ENCODE measurements around the gene STARD10. TPM values are rescaled to one million over a fixed set of nuclear protein-coding genes. Genes with fewer than 3 reads are reported as not detected.

STARD10 gene
- total and polyA plus RNA-seq, 9 of the 15 experiments (the other 6 are each of a cell fraction or from before 2014, with no cell fraction given): 0.15 to 52.9 (median 32.3) TPM

DNA sequence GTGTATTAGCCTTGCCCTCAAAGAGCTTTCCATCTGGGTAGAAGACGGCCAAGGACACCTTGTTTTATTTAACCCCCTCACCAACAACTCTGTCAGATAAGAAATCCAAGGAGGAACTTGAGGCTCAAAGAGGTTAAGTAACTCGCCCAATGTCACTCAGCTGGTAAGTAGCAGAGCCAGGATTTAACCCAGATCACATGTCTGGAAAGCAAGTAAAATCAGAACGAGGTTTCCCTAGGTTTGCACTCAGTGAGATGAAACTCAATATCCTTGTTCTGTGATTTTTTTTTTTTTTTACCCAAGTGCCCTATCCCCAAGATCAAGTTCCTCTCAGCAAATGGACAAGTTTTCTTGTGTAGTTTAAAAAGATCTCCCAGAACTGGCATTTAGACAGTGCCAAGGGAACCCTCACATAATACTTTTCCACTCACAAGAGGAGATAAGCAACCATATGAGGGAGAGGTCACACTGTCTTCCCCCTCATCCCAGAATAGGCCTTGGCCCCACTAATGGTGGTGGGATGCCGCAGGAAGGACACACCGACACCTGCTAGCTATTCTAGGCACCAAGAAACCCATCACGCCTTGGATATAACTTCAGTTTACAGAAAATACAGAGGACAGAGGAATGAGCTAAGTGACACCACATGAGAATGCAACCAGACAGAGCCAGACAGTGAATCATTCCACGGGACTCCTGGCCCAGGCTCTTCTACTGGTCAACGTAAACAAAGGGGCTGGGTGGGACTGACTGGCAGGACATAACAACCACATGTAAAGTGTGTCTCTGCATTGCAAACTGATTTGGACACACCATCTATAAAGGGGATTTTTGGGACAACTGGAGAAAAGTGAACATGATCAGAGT, 33.1 kb downstream of the STARD10 start:
- in situ Hi-C loops (cut with MboI): no loop called here

More for the DNA sequence above, 33.1 kb downstream of the STARD10 start:
- H3K4me1 ChIP-seq (replicated peaks in 1 of 2; ENCODE audit: control insufficient read depth in 2 of 2, insufficient read depth in 2 of 2, low read length in 2 of 2): peaks cover 19 to 30% of the 10 kb centered on the region in 2 experiments
- no peak overlapping the region for H2AFZ ChIP-seq (ENCODE audit: low read depth, low read length)
- no peaks in the 10 kb centered on the region for H4K20me1 ChIP-seq (replicated peaks; ENCODE audit: control insufficient read depth, insufficient read depth, low read length)
- CTCF ChIA-PET (ENCODE audit: low intra/inter-chr PET ratio): no interaction called here
- H3K9ac ChIP-seq (ENCODE audit: insufficient read depth in 1 of 2, low read depth in 2 of 2, low read length in 2 of 2): no peak overlapping the region
- intact Hi-C loops (cut with micrococcal nuclease): no loop called here
- H3K27ac ChIP-seq (ENCODE audit: extremely low read depth, low read depth, low read length): no peak overlapping the region
- WGBS (ENCODE audit: insufficient coverage, low coverage, missing lambda C conversion rate): 79% methylated on average over 8 of the region's 8 CpGs
- TF ChIP-seq MCM2 (IDR thresholded peaks at IDR 0.05; ENCODE audit: low read depth): no peak
- TF ChIP-seq TBP (optimal IDR thresholded peaks at IDR 0.05; ENCODE audit: low read depth, low read length): no peak
- TF ChIP-seq CBX2 (IDR thresholded peaks at IDR 0.05; ENCODE audit: insufficient read depth, low read length, poor library complexity, severe bottlenecking): no peak
- TF ChIP-seq RBM15 (IDR thresholded peaks at IDR 0.05; ENCODE audit: insufficient read depth, low read length): no peak
- TF ChIP-seq MIER1 (IDR thresholded peaks at IDR 0.05; ENCODE audit: low read depth): no peak
- no peak for TF ChIP-seq DNMT1 (IDR thresholded peaks at IDR 0.05)
- no peak for TF ChIP-seq BRD9 (IDR thresholded peaks at IDR 0.05; ENCODE audit: low read depth, partially characterized antibody)
- TF ChIP-seq, protein P1, sequence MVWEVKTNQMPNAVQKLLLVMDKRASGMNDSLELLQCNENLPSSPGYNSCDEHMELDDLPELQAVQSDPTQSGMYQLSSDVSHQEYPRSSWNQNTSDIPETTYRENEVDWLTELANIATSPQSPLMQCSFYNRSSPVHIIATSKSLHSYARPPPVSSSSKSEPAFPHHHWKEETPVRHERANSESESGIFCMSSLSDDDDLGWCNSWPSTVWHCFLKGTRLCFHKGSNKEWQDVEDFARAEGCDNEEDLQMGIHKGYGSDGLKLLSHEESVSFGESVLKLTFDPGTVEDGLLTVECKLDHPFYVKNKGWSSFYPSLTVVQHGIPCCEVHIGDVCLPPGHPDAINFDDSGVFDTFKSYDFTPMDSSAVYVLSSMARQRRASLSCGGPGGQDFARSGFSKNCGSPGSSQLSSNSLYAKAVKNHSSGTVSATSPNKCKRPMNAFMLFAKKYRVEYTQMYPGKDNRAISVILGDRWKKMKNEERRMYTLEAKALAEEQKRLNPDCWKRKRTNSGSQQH (CRISPR knock-in tag; IDR thresholded peaks at IDR 0.05): no peak
- TF ChIP-seq NRF1 (conservative IDR thresholded peaks at IDR 0.05 in 1 of 2, IDR thresholded peaks at IDR 0.05 in 1 of 2): no peak
- no peak for TF ChIP-seq HSF4 (CRISPR knock-in tag; IDR thresholded peaks at IDR 0.05; ENCODE audit: borderline replicate concordance)
- FAIRE-seq (no peak), ATAC-seq (no peak), DNase-seq (ENCODE audit: extremely low read depth in 1 of 4, low spot score in 3 of 4) (no peak)
- H3K36me3 ChIP-seq (ENCODE audit: control insufficient read depth, insufficient read depth, low read length): peaks cover 21% of the 10 kb centered on the region; the same call in 2 of the 3 replicates
- BruUV-seq (replicated peaks): no TSS peak
- no peaks in the 10 kb centered on the region for H3K79me2 ChIP-seq (ENCODE audit: control insufficient read depth, insufficient read depth, low read length)
- H3K9me3 ChIP-seq (replicated peaks; ENCODE audit: control insufficient read depth, insufficient read depth, low read depth, low read length): no peaks in the 10 kb centered on the region
- H3K4me3 ChIP-seq: no peak overlapping the region
- POLR2A ChIA-PET: interaction anchor here (1.9 kb wide), 1 partner anchor 16 kb away, joined by 12 read pairs; no protein-coding TSS in a partner anchor
- H3K27me3 ChIP-seq (ENCODE audit: control insufficient read depth in 2 of 2, insufficient read depth in 2 of 2, low read length in 2 of 2): no peaks in the 10 kb centered on the region
- no peaks in the 10 kb centered on the region for H3K9me1 ChIP-seq (ENCODE audit: control insufficient read depth, insufficient read depth, low read length)
- no peak overlapping the region for H3K4me2 ChIP-seq (ENCODE audit: insufficient read depth, low read length)

Measured in K562 (cell line).